HPDE6-E6E7 (cell line): ENCODE results near the gene TNP1.

Source experiments
- DNase-seq: peaks from one replicate; pipeline ENCODE4 v3.0.0; 2011; ENCODE audit warnings: missing footprints; ENCODE audit errors: extremely low spot score

The TNP1 gene

DNA sequence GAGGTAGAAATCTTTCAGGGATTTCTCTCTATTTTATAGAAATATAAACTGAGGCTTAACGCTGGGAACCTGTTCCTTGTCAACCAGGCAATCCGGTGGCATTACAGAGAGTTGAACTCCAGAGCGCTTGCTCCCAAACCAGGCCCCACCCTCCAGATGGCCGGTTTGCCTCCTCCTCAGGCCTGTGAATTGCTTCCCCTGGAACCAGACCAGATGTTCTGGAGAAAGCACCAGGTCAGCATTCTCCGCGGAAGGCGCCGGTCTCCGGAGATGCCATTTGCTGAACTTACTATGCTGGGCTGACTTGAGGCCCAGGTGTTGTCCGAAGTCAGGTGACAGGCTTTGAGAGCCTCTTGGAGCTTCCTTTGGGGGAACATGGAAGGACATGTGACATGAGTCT is 17.2 kb downstream of the TNP1 start:
- DNase-seq, result no peak

DNA sequence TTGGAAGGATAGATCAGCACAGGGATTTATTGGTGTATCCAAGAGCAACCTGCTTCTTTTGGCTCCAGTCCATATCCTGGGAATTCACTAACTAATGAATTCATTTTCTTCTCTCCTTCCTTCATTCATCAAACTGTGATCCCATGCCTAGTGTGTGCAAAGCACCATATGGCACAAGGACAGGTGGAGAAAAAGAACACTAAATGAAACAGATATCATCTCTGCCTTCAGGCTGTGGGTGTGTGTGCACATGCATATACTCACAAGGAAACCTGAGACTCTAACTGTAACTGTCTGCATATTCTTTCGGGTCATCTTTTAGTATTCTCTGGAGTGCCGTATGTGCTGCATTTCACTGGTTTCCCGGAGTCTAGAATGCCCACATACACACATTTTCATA is 20.2 kb downstream of the TNP1 start:
- DNase-seq, result no peak

DNA sequence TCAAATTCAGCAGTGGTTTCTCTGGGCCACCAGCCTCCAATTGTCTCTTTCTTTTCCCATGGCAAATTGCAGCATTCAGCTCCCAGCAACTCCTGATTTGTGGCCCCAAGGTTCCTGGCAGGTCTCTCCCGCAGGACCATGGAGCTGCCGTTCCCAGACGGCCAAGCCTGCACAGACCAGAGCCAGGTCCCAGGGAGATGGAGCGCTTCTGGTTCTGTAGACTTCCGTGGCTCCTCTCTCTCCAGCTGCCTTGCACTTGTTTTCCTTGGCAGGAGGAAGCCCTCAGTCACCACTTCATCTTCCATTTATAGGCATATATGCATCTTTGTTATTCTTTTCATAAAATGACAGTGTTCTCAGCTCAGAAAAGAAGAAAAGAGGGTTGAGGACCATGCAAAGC is 21.7 kb downstream of the TNP1 start:
- no peak for DNase-seq

DNA sequence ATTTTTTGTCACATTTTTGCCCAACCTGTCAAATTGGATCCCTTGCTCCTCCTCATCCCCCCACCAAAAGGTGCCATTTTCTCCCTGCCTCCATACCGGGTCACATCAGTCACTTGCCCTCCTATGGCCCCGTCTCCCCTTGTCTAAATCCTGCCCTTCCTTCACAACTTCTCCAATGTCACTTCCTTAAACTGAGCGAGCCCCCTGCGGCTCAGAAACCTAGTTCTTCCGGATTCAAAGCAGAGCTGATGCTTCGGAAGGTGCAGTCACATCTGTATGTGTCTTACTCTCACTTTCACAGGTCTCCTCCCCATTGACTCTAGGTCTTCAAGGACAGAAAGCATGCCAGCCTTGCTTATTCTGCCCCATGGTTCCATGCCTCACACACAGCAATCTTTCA is 22.1 kb downstream of the TNP1 start:
- no peak for DNase-seq

DNA sequence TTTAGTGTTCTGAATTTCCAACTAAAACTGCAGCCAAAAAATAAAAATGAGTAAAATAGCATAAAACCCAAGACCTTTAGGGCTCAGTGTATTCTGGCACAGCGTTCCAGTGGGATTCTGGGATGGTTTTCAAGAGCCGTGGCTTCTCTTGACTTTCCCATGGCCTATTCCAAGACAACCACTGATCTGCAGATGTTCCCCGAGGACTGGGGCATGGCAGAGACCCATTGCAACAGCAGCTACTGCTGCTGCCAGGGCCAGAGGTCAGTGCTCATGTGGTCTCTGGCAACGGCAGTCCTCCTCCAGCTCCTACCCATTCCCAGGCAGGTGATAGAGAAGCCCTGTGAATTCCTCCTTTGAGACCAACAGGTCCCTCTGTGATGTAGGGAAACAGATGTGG is 26.8 kb downstream of the TNP1 start:
- DNase-seq, result no peak

DNA sequence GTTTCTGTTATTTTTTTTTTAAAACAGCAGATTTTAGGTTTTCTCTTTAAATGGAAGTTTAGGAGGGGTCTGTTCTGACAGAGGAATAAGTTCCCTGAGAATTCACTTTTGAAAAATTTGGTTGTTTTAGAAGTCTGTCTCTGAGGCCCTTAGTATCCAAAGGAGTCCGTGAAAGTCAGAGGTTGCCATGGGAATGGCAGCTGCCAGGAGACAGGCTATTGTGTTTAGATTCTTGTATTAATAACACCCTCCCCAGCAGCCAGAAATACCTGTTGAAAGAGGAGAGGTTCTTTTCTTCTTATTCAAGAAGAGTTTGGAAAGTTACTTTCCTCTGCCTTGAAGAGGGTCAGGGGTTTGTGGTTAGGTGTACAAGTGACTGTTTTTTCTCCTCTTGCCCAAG is 29.5 kb downstream of the TNP1 start:
- no peak for DNase-seq

DNA sequence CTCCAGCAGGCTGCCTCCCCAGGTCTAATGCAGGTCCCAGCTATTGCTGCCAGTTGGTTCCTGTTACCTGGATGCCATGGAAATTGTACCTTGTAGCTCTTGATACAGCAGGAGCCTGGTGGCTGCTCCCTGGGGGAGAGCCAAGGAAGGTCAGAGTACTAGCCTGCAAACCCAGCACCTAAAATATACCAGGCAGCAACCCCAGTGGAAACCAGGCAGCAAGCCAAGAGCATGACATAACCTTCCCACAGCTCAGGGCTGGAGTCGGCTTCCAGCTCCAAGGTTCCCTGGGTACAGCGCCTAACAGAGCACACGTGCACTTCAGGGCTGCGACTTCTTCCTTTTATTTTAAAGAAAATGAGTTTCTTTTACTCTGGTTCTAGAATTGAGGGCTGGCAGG is 30.3 kb downstream of the TNP1 start:
- no peak for DNase-seq

DNA sequence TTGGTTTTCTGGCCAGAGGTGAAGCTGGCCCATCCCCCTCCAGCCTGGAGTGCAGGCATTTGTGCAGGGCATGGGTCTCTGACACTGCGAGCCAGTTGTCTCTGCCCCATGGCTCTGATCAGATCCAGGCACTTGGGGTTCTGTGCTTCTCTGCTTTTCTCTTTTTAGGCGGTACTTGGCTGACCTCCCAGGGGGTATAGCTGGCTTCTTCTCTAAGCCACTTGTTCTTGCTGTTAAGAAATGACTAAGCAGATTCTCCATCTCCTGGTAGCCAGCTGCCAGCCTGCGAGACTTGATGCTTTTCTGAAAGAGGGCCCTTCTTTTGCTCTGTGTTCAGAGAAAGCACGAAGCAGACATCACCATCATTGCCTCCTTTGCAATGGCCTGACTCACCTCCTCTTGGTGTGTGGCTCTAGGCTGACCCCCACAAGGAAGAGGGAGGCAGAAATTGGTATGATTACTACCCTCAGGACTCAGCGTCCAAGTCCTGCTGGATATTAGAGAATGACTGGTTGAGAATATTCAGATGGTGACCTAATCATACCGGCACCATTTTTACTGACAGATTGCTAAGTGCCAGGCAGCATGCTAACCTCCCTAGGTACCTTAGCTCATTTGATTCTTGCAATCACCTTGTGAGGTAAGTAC is 32.7 kb downstream of the TNP1 start:
- DNase-seq, result no peak

DNA sequence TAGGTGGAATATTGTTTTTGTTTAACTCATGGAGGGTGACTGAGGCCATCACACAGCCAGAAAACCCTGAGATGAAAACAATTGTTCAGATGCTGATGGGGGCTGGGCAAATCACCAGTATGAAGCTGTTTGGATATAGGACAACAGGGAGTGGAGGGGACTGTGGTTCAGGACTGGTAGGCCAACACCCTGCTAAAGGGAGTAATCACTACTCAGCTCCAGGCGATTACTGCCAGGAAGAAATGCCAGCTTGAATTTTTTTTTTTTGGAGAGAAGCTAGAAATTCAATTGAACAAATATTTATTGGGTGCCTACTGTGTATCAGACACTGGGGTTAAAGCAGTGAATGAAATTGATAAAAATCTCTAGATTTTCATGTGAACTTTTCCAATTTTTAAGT is 37.4 kb downstream of the TNP1 start:
- DNase-seq, result no peak

DNA sequence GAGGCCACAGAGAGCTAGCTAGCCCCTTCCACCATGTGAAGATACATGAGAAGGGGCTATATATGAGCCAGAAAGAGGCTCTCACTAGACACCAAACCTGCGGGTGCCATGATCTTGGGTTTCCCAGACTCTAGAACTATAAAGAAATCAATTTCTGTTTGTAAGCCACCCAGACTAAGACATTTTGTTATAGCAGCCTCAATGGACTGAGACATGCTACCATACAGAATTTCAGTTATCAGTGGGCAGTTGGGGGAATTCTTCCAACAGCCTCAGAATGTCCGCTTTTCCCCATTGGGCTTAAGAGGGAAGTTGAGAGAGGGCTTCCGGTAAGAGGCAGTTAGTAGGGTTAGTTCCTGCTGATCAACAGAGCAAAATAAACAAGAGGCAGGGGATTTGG is 39.2 kb downstream of the TNP1 start:
- DNase-seq, result no peak

DNA sequence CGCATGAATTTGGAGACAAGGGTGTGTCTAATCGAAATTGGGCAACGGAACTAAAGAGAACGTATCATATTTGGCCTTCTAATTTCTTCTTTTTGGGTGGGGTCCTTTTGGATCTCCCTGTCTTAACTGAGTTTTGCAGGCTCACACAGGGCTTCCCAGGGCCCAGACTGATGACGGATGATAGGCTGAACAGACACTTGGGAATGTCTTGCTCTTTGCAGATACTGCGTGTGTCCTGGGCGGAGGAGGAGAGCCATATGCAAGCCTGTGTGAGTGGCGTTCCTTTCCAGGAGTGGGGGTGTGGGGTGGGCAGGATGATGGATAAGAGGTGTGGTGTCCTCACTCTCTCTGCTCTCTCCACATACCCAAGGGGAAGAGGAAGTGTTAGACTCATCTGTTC is 40.1 kb downstream of the TNP1 start:
- DNase-seq, result no peak

DNA sequence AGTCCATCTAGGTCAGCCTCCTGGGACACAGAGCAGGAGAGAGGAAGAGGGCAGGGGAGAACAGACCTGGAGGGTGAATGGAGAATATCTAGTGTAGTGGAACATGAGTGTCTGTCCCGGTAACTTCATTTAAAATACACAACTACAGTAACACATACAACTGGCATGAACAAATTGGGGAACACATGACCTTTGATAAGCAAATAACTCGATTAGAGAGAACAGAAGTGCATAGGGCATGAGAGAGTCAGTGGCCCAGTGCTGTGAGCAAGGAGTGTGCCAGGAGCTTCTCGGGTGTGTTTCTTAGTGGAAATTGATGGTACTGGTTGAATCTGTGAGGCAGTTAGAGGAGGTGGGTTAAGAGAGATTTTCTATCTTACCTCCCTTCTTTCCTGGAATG is 40.8 kb downstream of the TNP1 start:
- DNase-seq, result no peak

DNA sequence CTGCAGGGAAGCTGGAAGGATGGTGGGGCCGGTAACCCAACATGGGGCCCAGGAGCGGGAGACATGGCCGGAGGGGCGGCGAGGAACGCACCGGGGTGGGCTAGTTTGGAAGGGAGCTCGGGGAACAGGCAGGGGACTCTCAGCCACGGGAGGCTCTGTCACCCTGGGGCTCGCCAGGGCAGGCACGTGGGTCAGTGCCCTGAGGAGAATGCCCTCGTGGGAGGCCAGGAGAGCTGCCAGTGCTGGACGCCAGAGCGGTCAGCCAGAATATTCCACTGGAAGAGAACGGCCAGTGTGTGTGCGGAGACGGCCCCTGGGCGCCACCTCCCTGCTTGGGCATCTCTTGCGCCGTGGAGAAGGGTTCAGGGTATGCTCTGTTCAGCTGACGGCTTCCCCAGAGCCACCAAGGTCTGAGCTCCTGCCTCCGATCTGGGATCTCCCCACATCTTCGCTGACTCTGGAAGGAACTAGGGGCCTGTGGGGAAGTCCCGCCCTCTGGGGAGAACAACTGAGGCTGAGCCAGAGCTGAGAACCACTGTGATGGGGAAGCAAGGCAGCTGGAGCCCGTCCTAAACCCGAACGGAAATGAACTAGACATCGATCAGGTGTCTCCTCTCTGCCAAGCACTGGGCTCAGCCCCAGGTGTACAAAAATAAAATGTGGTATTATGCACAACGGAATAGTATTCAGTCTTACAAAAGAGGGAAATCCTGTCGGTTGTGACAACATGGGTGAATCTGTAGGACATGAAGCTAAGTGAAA is 49.3 kb downstream of the TNP1 start:
- no peak for DNase-seq
